Central memory CD8-positive, alpha-beta T cell (primary cell): ENCODE data around the gene GINS2.
A peak's percentile ranks its signal among the peaks of the same experiment; 100 is the strongest.

Experiments
- ATAC-seq: fragments of 150-1000 bp; cut with Tn5 transposase; replicated peaks from 2 replicates; pipeline ENCODE4 v1.10.0; 2022; ENCODE audit warnings: mild to moderate bottlenecking, moderate FRiP score, moderate number of reproducible peaks; ENCODE audit not compliant: poor library complexity, severe bottlenecking; ENCODE audit errors: extremely low read depth
- DNase-seq, 2 donors: peaks; one replicate each; pipeline ENCODE4 v3.0.0; 2021; ENCODE audit warnings: low spot score in 2 of 2
- H3K27ac Mint-ChIP-seq: one replicate; pipeline ENCODE4 v1.8.0; 2022; ENCODE audit warnings: low read depth, mild to moderate bottlenecking, moderate library complexity, mixed read lengths
- H3K27me3 Mint-ChIP-seq: one replicate; pipeline ENCODE4 v1.8.0; 2022; ENCODE audit warnings: mixed read lengths
- H3K36me3 Mint-ChIP-seq: one replicate; pipeline ENCODE4 v1.8.0; 2022; ENCODE audit warnings: mild to moderate bottlenecking, moderate library complexity, mixed read lengths; ENCODE audit not compliant: insufficient read depth
- H3K4me1 Mint-ChIP-seq: one replicate; pipeline ENCODE4 v1.8.0; 2022; ENCODE audit warnings: mixed read lengths
- H3K4me3 Mint-ChIP-seq: one replicate; pipeline ENCODE4 v1.8.0; 2022; ENCODE audit warnings: mild to moderate bottlenecking, moderate library complexity, mixed read lengths
- H3K9me3 Mint-ChIP-seq: one replicate; pipeline ENCODE4 v1.8.0; 2022; ENCODE audit warnings: mixed read lengths

GINS2 gene

DNA sequence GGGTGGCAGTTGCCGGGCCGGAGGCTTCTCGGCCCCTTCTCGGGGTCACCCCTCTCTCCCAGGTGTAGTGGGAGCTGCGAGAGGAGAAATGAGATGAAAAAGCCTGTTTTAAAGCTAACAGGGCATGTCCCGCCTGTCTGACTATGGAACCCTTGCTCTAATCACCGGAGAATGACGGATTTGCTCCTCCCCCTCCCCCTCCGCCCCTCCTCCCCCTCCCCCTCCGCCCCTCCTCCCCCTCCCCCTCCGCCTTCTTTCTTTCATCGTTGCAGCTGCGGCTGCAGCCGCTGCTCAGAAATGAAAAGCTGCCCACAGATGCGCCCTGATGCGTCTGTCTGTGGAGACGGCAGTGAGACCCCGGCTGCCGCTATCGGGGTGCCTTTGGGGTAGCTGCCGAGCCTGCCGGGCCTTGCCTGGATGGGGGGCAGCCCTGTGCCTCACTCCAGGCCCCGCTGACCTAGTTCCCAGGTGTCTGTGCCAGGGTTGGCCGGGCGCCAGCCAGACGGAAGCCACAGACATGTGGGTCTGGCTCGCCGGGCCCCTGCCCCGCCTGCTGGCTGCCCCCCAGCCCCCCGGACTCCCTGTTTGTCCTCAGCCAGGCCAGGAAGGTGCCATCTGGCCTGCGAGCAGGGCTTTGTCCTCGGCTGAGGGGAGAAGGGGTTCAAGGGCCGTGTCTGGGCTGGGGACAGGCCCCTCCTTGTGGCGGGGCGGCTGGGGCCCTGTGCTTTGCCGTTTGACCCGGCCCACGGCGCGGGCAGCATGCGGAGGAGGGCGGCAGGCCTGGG, 37.7 kb downstream of the GINS2 start:
- H3K27me3 Mint-ChIP-seq = no peaks in the 10 kb centered on the region
- H3K4me1 Mint-ChIP-seq = peaks cover 12% of the 10 kb centered on the region
- ATAC-seq (no peak), DNase-seq (no peak)
- H3K4me3 Mint-ChIP-seq = no peak overlapping the region
- H3K27ac Mint-ChIP-seq = no peak overlapping the region
- H3K36me3 Mint-ChIP-seq = peaks cover 10% of the 10 kb centered on the region
- H3K9me3 Mint-ChIP-seq = no peaks in the 10 kb centered on the region

DNA sequence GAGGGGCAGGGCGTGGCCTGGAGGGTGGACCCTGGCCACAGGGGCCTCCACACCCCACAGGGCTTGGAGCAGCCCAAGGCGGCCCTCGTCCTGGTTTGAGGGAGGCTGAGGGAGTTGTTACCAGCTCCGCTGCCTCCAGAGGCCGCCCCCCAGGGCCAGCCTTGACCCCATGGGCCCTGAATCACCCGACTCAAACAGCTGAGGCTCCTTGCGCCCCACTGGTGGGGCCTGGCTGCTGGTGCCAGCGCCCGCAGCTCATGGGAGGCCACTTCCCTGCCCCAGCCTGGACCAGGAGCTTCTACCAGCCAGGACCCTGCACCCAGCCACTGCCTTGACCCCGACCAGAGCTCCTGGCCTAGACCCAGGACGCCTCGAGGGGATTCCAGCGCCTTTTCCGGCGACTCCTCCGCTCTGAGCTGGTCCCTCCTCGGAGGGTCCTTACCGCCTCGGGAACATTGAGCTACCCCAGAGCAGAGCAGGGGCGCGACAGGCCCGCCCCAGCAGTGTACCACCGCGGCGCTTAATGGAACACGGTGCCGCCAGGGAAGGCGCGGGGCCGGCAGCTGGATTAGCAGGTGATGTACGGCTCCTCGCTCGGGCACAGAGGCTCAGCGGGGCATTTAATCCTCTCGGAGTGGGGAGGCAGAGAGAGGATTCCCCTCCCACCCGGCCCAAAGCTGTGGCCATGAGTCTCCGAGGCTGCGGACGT, 38.5 kb downstream of the GINS2 start:
- Mint-ChIP-seq H3K27me3 (no peaks in the 10 kb centered on the region), H3K4me3 (no peak overlapping the region), H3K9me3 (no peaks in the 10 kb centered on the region), H3K27ac (no peak overlapping the region), H3K4me1 (peaks cover 13% of the 10 kb centered on the region), H3K36me3 (peaks cover 11% of the 10 kb centered on the region)
- DNase-seq (no peak), ATAC-seq (no peak)

DNA sequence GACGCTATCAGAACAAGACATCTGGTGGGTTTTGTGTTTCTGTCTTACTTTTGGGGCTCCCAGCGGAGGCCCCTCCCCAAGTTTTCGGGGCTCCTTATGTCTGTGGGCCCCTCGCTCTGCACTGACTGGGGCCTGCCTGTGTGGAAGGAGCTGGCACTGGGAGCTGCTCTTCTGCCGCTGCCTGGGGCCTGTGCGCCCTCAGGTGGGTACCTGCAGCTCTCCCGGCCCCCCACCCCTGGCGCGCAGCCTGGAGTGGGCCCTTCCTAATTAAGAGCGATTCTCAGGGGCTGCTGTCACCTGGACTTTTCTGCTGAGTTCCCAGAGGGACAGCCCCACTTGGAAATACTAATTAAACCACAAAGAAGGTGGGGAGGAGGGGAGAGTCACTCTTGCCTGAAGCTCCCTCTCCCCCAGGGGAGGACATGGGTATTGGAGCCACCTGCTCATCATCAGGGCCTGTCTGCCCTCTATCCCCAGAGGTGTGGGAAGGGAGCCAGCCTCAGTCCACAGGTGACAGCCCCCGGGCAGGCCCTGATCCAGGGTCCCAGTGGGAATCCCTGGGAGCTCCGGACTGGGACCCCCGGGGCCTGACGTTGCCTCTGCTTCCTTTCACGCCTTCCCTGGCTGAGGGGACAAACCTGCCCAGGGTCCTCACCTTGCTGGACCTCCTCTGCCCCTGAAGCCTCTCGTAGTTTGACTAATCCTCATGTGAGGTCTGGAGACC, 39.2 kb downstream of the GINS2 start:
- ATAC-seq (no peak), DNase-seq (no peak)
- H3K27me3 Mint-ChIP-seq = no peaks in the 10 kb centered on the region
- H3K27ac Mint-ChIP-seq = peak overlapping the region; percentile 54
- H3K36me3 Mint-ChIP-seq = peaks cover 10% of the 10 kb centered on the region
- peaks cover 20% of the 10 kb centered on the region for H3K4me1 Mint-ChIP-seq
- H3K9me3 Mint-ChIP-seq = no peaks in the 10 kb centered on the region
- H3K4me3 Mint-ChIP-seq = no peak overlapping the region

DNA sequence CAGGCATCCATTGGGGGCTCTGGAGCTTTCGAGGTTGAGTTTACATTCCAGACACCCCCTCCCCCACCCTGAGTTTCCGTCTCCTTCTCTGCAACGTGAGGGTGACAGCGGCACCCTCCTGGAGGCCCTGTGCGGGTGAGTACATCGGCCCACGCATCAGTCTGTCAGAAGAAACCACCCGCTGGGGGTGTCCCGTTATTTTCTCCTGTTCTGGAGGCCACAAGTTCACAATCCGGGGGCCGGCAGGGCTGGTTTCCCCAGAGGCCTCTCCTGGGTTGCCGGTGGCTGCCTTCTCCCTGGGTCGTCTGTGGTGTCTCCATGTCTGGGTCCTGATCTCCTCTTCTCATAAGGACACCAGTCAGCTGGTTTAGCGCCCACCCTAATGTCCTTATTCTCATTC, 39.9 kb downstream of the GINS2 start:
- ATAC-seq = no peak
- Mint-ChIP-seq H3K4me3 (no peak overlapping the region), H3K9me3 (no peaks in the 10 kb centered on the region), H3K36me3 (peaks cover 12% of the 10 kb centered on the region), H3K4me1 (peaks cover 28% of the 10 kb centered on the region), H3K27ac (peak overlapping the region; percentile 54), H3K27me3 (no peaks in the 10 kb centered on the region)
- DNase-seq = no peak

GRCh38 chr16:85648070-85648714, 40.6 kb downstream of the GINS2 start:
- H3K27me3 Mint-ChIP-seq = no peaks in the 10 kb centered on the region
- peak overlapping the region; percentile 69 for H3K27ac Mint-ChIP-seq
- peaks cover 30% of the 10 kb centered on the region for H3K4me1 Mint-ChIP-seq
- no peaks in the 10 kb centered on the region for H3K9me3 Mint-ChIP-seq
- peaks cover 11% of the 10 kb centered on the region for H3K36me3 Mint-ChIP-seq
- no peak overlapping the region for H3K4me3 Mint-ChIP-seq
- no peak for DNase-seq
- no peak for ATAC-seq

DNA sequence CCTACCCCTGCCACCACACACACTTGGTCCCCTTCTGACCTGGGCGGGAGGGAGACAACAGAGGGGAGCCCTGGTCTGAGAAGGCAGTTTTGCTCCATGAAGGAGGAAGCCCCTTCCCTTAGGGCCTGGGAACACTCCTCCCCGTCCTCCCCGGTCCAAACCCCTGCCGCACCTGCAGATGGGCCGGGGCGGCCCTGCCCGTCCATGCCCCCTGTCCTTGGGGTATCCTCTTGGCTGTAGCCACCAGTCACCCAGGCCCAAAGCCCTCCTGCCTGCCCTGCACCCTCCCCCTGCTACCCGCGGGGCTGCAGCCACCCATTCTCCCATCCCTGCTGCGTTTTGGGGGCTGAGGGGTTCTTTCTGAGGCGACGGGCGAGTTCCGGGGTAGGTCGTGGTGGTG, 41.8 kb downstream of the GINS2 start:
- H3K27me3 Mint-ChIP-seq = no peaks in the 10 kb centered on the region
- peaks cover 30% of the 10 kb centered on the region for H3K4me1 Mint-ChIP-seq
- ATAC-seq = no peak

GRCh38 chr16:85646358-85646907, 42.3 kb downstream of the GINS2 start:
- DNase-seq (no peak), ATAC-seq (no peak)
- Mint-ChIP-seq H3K36me3 (peaks cover 5% of the 10 kb centered on the region), H3K27ac (no peak overlapping the region), H3K4me3 (no peak overlapping the region), H3K9me3 (no peaks in the 10 kb centered on the region), H3K27me3 (no peaks in the 10 kb centered on the region), H3K4me1 (peaks cover 30% of the 10 kb centered on the region)

More for the DNA sequence above, 41.8 kb downstream of the GINS2 start:
- Mint-ChIP-seq H3K4me3 (no peak overlapping the region), H3K27ac (peak overlapping the region; percentile 69), H3K36me3 (peaks cover 5% of the 10 kb centered on the region), H3K9me3 (no peaks in the 10 kb centered on the region)
- DNase-seq = no peak

DNA sequence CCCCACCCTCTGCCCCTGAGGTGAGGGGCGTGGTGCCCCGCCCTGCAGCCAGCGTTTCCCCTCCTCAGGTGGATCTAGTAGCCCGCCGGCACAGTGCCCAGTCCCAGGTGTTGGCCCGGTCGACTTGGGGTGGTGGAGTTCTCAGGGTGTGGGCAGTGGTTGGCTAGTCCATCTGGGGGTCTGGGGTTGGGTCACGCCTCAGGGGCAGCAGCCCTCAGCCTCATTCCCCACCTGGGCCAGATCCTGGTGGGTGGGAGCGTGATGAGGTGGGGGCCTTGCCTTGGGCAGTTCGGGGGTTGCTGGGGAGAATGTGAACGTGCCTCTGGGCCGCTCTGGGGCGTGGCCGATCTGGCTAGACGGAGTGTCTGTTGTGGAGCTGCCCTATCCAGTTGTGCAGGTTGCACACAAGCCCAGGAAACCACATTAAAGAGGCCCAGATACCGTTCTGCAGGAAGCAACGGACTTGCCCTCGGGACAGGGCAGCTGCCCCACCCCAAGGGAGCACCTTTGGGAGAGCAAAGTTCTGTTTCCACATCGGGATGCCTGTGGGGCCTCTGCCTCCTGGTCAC, 43.6 kb downstream of the GINS2 start:
- Mint-ChIP-seq H3K27me3 (no peaks in the 10 kb centered on the region), H3K4me3 (no peak overlapping the region), H3K36me3 (peaks cover 10% of the 10 kb centered on the region), H3K9me3 (no peaks in the 10 kb centered on the region), H3K27ac (peak overlapping the region; percentile 87), H3K4me1 (peaks cover 30% of the 10 kb centered on the region)
- DNase-seq = no peak
- no peak for ATAC-seq

DNA sequence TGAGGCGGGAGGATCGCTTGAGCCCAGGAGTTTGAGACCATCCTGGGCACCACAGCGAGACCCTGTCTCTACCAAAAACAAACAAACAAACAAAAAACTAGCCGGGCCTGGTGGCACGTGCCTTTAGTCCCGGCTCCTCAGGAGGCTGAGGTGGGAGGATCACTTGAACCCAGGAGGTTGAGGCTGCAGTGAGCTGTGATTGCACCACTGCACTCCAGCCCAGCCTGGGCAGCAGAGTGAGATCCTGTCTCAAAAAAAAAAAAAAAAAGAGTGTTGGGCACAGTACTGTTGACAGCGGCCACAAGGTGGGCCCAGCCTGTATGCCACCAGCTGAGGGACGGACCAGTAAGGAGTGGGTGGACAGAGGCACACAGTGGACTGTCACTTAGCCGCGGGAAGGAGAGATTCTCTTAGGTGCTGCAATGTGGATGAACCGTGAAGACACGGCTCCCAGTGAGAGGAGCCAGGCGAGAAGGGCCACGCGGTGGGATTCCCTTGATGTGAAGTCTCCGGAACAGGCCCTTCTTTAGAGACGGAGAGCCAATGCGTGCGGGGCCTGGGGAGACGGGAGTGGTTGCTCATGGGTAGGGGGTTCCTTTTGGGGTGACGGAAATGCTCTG, 44.6 kb downstream of the GINS2 start:
- Mint-ChIP-seq H3K27ac (peak overlapping the region; percentile 87), H3K36me3 (peaks cover 10% of the 10 kb centered on the region), H3K9me3 (no peaks in the 10 kb centered on the region), H3K4me1 (peaks cover 30% of the 10 kb centered on the region), H3K27me3 (no peaks in the 10 kb centered on the region), H3K4me3 (no peak overlapping the region)
- ATAC-seq (no peak), DNase-seq (no peak)

DNA sequence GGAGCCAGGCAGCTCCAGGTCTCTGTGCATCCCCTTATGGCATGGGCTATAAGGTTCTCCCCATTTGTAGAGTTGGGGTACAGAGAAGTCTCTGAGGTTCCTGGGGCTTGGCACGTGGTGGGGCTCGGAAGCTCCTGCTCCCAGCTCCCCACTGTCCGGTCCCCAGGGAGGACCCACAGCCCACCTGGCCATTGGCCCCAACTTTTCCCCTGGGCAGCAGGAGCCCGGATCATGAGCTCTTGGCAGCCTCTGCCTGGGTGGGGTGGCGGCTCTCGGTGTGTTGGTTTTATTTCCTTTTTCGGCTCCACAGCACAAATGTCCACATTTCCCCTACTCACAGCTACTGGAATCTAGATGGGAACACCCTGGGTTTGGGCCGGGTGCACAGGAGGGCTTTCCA, 45.1 kb downstream of the GINS2 start:
- no peak for DNase-seq
- no peak for ATAC-seq
- Mint-ChIP-seq H3K4me1 (peaks cover 24% of the 10 kb centered on the region), H3K36me3 (peaks cover 10% of the 10 kb centered on the region), H3K27ac (peak overlapping the region; percentile 87), H3K27me3 (no peaks in the 10 kb centered on the region), H3K4me3 (no peak overlapping the region), H3K9me3 (no peaks in the 10 kb centered on the region)

DNA sequence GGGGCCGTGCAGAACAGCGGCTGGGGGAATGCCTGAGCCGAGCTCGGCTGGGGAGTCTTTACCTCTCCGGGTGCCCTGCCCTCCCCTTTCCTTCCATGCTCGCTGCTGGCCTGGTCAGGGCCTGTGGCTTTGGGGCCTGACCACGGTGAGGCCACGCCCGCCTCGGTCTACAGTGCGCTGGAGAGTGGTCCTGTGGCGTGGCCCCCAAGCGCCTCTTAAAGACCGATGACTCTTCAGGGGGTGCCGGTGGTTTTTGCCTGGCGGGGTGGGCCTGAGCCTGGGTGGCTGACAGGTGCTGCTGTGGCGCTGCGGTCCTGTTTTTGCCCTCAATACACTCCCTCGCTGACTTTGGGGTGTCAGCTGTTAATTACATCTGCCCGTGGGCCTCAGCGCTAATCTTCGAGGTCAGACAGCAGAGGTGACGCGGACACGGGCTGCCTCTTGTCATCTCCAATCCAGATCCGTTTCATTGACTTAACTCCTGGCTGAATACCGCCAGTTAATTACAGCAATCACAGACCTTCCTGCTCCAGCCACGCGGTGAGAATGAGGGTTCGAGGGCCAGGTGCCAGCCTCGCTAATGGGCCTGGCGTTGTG, 45.9 kb downstream of the GINS2 start:
- H3K4me1 Mint-ChIP-seq = peaks cover 20% of the 10 kb centered on the region
- H3K27ac Mint-ChIP-seq = no peak overlapping the region
- no peaks in the 10 kb centered on the region for H3K27me3 Mint-ChIP-seq
- no peak overlapping the region for H3K4me3 Mint-ChIP-seq
- no peaks in the 10 kb centered on the region for H3K9me3 Mint-ChIP-seq
- ATAC-seq (no peak), DNase-seq (no peak)
- H3K36me3 Mint-ChIP-seq = peaks cover 10% of the 10 kb centered on the region
